NCI-H1930 (cell line): ENCODE measurements around the gene PLA2G3.

Experiments used
- DNase-seq, 2 experiments: peaks; one replicate each; lab custom pipeline; 2025; lab: John Stamatoyannopoulos, UW

The PLA2G3 gene

DNA sequence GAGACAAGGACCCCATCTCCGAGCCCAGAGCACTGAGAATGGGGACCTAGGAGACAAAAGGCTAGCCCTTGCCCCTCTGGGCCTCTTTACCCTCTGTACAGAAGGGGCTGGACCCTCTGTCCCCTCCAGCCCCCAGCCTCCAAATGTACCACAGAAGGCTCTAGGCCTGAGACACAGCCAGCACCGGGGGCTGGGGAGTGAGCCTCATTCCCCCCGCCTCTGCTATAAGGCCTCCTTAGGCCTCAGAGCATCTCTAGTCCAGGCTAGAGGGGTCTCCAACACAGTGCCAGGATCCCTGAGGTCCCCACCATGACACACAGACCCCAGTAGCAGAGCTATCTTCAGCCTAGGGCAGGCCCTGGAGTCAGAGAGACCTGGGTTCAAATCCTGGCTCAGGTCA, 54.4 kb downstream of the PLA2G3 start:
- DNase-seq = no peak

DNA sequence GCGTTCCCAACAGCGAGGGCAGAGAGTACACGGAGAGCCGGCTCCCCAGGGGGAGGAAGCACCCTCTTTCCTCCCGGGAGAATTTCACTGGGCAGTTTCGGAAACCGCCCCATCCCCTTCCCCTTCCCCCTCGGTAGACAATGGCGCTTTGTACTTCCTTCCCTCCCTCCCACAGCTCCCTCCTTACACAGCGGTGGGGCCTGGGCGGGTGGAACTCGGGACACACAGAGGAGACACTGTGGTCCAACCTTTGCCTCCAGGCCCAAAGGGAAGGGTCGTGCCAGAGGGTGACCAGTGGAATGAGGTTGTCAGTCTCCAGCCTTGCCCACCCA, 54.8 kb downstream of the PLA2G3 start:
- DNase-seq = no peak

DNA sequence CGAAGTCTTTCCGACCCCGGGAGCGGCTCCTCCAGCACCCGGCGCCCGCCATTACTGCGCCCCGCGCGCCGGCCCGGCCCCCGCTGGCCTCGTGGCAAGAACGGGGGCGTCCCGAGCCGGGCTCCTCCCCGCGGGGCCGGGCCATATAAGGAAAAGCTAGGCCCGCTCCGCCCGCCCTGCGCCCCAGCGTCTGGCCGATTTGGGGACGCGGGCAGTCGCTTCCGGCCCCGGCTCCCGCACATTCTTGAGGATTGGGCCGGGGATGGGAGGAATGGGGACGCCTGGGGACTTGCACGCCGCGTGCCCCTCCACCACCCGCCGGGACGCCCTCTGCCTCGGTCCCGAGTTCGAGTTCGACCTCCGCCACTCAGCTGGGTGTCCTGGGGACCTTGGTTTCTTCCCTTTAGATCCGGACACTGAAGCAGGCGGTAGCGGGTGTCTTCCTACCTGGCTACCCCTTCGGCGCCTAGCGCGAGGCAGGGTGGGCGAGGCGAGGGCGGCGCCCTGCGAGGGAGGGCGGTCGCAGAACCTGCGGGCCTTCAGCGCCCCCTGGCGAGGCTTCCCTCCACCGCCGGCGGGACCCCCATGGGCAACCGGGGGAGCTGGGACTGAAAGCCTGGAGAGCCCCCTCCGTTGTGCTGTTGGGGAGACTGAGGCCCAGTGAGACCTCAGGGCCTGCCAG, 55.4 kb downstream of the PLA2G3 start:
- no peak for DNase-seq
